HCT116 (cell line): ENCODE data around the gene ZDHHC3. TPM values are rescaled to one million over a fixed set of nuclear protein-coding genes. Genes with fewer than 3 reads are reported as not detected.

ENCODE experiments used
- ATAC-seq: fragments of 200-7000 bp; cut with Tn5 transposase; 2 replicates; pipeline ENCODE4 v1.9.1; 2020; ENCODE audit warnings: mild to moderate bottlenecking, moderate library complexity
- BruUV-seq: library from RNA; stranded (reverse); fragments of 400-500 nt; replicated peaks from 2 replicates; lab custom pipeline; 2021; lab: Mats Ljungman, UMichigan
- CTCF ChIA-PET: fragments of 300-600 bp; sonication (Branson Sonifier 250); formaldehyde crosslinking; loops from one replicate; lab custom pipeline; 2021; ENCODE audit warnings: antibody characterized with exemption; lab: Charles Lee
- POLR2A ChIA-PET: fragments of 300-600, 350-600 bp; sonication (Branson Sonifier 250); formaldehyde crosslinking; loops from one replicate; lab custom pipeline; 2021; ENCODE audit warnings: antibody characterized with exemption; lab: Charles Lee
- RAD21 ChIA-PET, 2 experiments: fragments of 300-600 bp; sonication (Branson Sonifier 250); formaldehyde crosslinking; loops; one replicate each; lab custom pipeline; 2023; ENCODE audit warnings: low total read pairs in 2 of 2; ENCODE audit not compliant: uncharacterized antibody in 2 of 2, unreplicated experiment in 2 of 2, low non-redundant PET in 1 of 2; lab: Charles Lee
- DNase-seq: peaks from one replicate; pipeline ENCODE4 v3.0.0-alpha.2; 2010; ENCODE audit warnings: low read depth, low spot score
- H2AFZ ChIP-seq: fragments of 200-600 bp; shearing (Covaris generic), sonication (generic); 2 replicates; pipeline ENCODE4 v1.6.1; 2017; ENCODE audit warnings: low read depth, mixed run types, mixed read lengths, antibody characterized with exemption, low read length; ENCODE audit not compliant: poor library complexity, severe bottlenecking
- H3K27ac ChIP-seq: 2 replicates; pipeline ENCODE4 v1.5.1; 2012; ENCODE audit warnings: low read depth, low read length
- H3K27me3 ChIP-seq: fragments of 200-600 bp; sonication (generic); 2 replicates; pipeline ENCODE4 v1.6.1; 2016; ENCODE audit warnings: mixed run types, low read length, mixed read lengths; ENCODE audit not compliant: insufficient read depth
- H3K36me3 ChIP-seq, 2 experiments: fragments of 200-500 bp in 1 of 2; fragments of 200-600 bp in 1 of 2; sonication (Bioruptor generic) in 1 of 2; sonication (generic) in 1 of 2; 2 replicates each; pipeline versions ENCODE4 v1.5.1 to v1.6.1; 2014 to 2016; ENCODE audit warnings: low read length in 2 of 2, inconsistent platforms in 1 of 2, mixed read lengths in 1 of 2, mixed run types in 1 of 2; ENCODE audit not compliant: insufficient read depth in 2 of 2, control insufficient read depth in 1 of 2
- H3K4me1 ChIP-seq, 2 experiments: fragments of 200-600 bp in 1 of 2; sonication (generic) in 1 of 2; 2 replicates each; pipeline versions ENCODE4 v1.5.1 to v1.6.1; 2012 to 2017; ENCODE audit warnings: low read length in 2 of 2, inconsistent platforms in 1 of 2, mild to moderate bottlenecking in 1 of 2, mixed read lengths in 1 of 2, mixed run types in 1 of 2, moderate library complexity in 1 of 2; ENCODE audit not compliant: insufficient read depth in 2 of 2, control insufficient read depth in 1 of 2
- H3K4me2 ChIP-seq: fragments of 200-600 bp; sonication (generic); 2 replicates; pipeline ENCODE4 v1.6.1; 2017; ENCODE audit warnings: mixed run types, low read length, mixed read lengths
- H3K4me3 ChIP-seq, 2 experiments: fragments of 200-600 bp in 1 of 2; sonication (generic) in 1 of 2; replicated peaks in 1 of 2; 2 replicates each; pipeline ENCODE4 v1.5.1; 2011 to 2016; ENCODE audit warnings: low read length in 2 of 2, control low read depth in 1 of 2, low read depth in 1 of 2, mild to moderate bottlenecking in 1 of 2, mixed read lengths in 1 of 2, mixed run types in 1 of 2
- H3K79me2 ChIP-seq: fragments of 200-600 bp; sonication (generic); 2 replicates; pipeline ENCODE4 v1.6.1; 2017; ENCODE audit warnings: mild to moderate bottlenecking, mixed run types, low read length, moderate library complexity, mixed read lengths; ENCODE audit not compliant: insufficient read depth
- H3K9ac ChIP-seq: fragments of 200-600 bp; sonication (generic); 2 replicates; pipeline ENCODE4 v1.6.1; 2016; ENCODE audit warnings: low read length, mixed read lengths
- H3K9me2 ChIP-seq: fragments of 200-600 bp; sonication (generic), shearing (Covaris generic); 2 replicates; pipeline ENCODE4 v1.6.1; 2017; ENCODE audit warnings: mixed run types, mild to moderate bottlenecking, moderate library complexity; ENCODE audit not compliant: insufficient read depth
- H3K9me3 ChIP-seq, 2 experiments: fragments of 200-500 bp in 1 of 2; fragments of 200-600 bp in 1 of 2; sonication (Bioruptor generic) in 1 of 2; sonication (generic) in 1 of 2; 2 replicates each; pipeline ENCODE4 v1.6.1; 2014 to 2017; ENCODE audit warnings: low read length in 2 of 2, mixed read lengths in 2 of 2, inconsistent platforms in 1 of 2, low read depth in 1 of 2, mild to moderate bottlenecking in 1 of 2, mixed run types in 1 of 2, moderate library complexity in 1 of 2; ENCODE audit not compliant: control insufficient read depth in 1 of 2, insufficient read depth in 1 of 2
- H4K20me1 ChIP-seq: fragments of 200-600 bp; sonication (generic), shearing (Covaris generic); 2 replicates; pipeline ENCODE4 v1.6.1; 2017; ENCODE audit warnings: mixed run types, mild to moderate bottlenecking, moderate library complexity; ENCODE audit not compliant: insufficient read depth
- CBX3 ChIP-seq: IDR thresholded peaks from 2 replicates; pipeline ENCODE4 v1.6.1; 2012; ENCODE audit warnings: low read depth
- EGR1 ChIP-seq: IDR thresholded peaks from 2 replicates; pipeline ENCODE4 v1.6.1; 2012; ENCODE audit warnings: low read depth
- ELF1 ChIP-seq: IDR thresholded peaks from 2 replicates; pipeline ENCODE4 v1.6.1; 2012; ENCODE audit warnings: low read depth, borderline replicate concordance
- EZH2 ChIP-seq: fragments of 200-600 bp; sonication (generic); IDR thresholded peaks from 2 replicates; pipeline ENCODE4 v1.6.1; 2017; ENCODE audit warnings: antibody characterized with exemption, mixed run types
- EZH2phosphoT487 ChIP-seq: fragments of 200-600 bp; IDR thresholded peaks from 2 replicates; pipeline ENCODE4 v1.6.1; 2018; ENCODE audit warnings: antibody characterized with exemption, borderline replicate concordance
- FOSL1 ChIP-seq: IDR thresholded peaks from 2 replicates; pipeline ENCODE4 v1.6.1; 2012; ENCODE audit warnings: low read depth
- JUND ChIP-seq: IDR thresholded peaks from 2 replicates; pipeline ENCODE4 v1.6.1; 2012
- POLR2A ChIP-seq: IDR thresholded peaks from 2 replicates; pipeline ENCODE4 v1.7.0; 2011; ENCODE audit warnings: borderline replicate concordance; ENCODE audit not compliant: insufficient read depth, insufficient read length; ENCODE audit errors: extremely low read depth
- POLR2AphosphoS5 ChIP-seq: IDR thresholded peaks from 2 replicates; pipeline ENCODE4 v1.6.1; 2011; ENCODE audit warnings: mild to moderate bottlenecking, low read depth, low read length, moderate library complexity
- RAD21 ChIP-seq: IDR thresholded peaks from 2 replicates; pipeline ENCODE4 v1.6.1; 2012; ENCODE audit warnings: low read depth, mild to moderate bottlenecking
- SIN3A ChIP-seq: IDR thresholded peaks from 2 replicates; pipeline ENCODE4 v1.6.1; 2012; ENCODE audit warnings: low read depth
- SP1 ChIP-seq: IDR thresholded peaks from 2 replicates; pipeline ENCODE4 v1.6.1; 2012; ENCODE audit warnings: low read depth
- SRF ChIP-seq: IDR thresholded peaks from 2 replicates; pipeline ENCODE4 v1.6.1; 2012; ENCODE audit warnings: low read depth
- TCF7L2 ChIP-seq: IDR thresholded peaks from 2 replicates; pipeline ENCODE4 v1.7.0; 2011; ENCODE audit warnings: borderline replicate concordance, inconsistent platforms; ENCODE audit not compliant: insufficient read depth, insufficient read length; ENCODE audit errors: extremely low read depth
- YY1 ChIP-seq: IDR thresholded peaks from 2 replicates; pipeline ENCODE4 v1.6.1; 2011; ENCODE audit warnings: low read length, low read depth, moderate library complexity, mild to moderate bottlenecking; ENCODE audit not compliant: insufficient replicate concordance; ENCODE audit errors: extremely low read depth
- ZFX ChIP-seq: fragments of 450-650 bp; IDR thresholded peaks from 2 replicates; pipeline ENCODE4 v1.6.1; 2017
- intact Hi-C: fragments of 100-400 bp; cut with micrococcal nuclease; formaldehyde crosslinking; loops from 2 replicates; pipeline ENCODE4 v1.10.0; 2022
- total RNA-seq: library from RNA; stranded (reverse); gene quantifications from one replicate; pipeline ENCODE4 v1.2.1, GENCODE V29; 2021; ENCODE audit not compliant: unreplicated experiment
- TF ChIP-seq, protein P1 (sequence below): IDR thresholded peaks from 2 replicates; pipeline ENCODE4 v1.6.1; 2012; ENCODE audit warnings: low read depth
- TF ChIP-seq, protein P2 (sequence below): IDR thresholded peaks from 2 replicates; pipeline ENCODE4 v1.6.1; 2012
- TF ChIP-seq, protein P3 (sequence below): IDR thresholded peaks from 2 replicates; pipeline ENCODE4 v1.6.1; 2012

ZDHHC3 gene
- total RNA-seq, 1 experiment from 2014 or later, result 61.1 TPM

DNA sequence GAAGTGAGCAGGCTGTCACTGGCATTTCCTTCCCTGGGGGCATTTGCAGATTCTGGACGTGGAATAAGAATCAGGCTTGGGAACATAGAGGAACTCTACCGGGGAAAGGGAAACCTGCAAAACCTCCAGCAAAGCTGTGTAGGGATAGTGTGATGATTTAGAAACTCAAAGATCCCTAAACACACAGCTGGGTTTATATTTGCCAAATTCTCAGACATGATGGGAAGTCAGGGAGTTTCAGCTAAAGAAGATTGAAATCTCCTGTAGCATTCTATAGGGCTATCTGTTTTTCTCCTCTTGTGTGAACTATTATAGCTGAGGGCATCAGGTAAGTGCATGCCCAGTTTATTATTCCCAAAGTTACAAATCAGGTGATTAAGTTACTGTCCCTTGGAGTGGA lies 40.9 kb upstream of the ZDHHC3 start (continued):
- TF ChIP-seq, protein P1, sequence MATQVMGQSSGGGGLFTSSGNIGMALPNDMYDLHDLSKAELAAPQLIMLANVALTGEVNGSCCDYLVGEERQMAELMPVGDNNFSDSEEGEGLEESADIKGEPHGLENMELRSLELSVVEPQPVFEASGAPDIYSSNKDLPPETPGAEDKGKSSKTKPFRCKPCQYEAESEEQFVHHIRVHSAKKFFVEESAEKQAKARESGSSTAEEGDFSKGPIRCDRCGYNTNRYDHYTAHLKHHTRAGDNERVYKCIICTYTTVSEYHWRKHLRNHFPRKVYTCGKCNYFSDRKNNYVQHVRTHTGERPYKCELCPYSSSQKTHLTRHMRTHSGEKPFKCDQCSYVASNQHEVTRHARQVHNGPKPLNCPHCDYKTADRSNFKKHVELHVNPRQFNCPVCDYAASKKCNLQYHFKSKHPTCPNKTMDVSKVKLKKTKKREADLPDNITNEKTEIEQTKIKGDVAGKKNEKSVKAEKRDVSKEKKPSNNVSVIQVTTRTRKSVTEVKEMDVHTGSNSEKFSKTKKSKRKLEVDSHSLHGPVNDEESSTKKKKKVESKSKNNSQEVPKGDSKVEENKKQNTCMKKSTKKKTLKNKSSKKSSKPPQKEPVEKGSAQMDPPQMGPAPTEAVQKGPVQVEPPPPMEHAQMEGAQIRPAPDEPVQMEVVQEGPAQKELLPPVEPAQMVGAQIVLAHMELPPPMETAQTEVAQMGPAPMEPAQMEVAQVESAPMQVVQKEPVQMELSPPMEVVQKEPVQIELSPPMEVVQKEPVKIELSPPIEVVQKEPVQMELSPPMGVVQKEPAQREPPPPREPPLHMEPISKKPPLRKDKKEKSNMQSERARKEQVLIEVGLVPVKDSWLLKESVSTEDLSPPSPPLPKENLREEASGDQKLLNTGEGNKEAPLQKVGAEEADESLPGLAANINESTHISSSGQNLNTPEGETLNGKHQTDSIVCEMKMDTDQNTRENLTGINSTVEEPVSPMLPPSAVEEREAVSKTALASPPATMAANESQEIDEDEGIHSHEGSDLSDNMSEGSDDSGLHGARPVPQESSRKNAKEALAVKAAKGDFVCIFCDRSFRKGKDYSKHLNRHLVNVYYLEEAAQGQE, result no peak
- no peak for TF ChIP-seq EZH2phosphoT487

DNA sequence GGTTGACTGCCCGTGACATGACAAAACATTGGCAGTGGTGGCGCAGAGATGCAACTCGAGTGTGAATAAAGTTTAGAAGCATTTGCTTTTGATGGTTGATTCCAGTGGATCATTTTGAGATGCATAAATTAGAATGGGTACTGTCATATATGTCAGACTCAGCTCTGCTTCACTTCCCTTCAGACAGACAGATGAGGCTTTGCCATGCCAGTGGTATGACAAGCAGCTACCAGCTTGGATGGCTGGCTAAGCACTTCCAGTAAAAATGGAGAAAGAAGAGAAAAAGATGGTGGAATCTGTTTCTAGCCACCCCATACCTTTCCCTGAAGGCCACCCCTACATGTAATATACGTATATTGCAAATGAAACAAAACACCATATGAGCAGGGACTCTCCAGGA lies 36.6 kb upstream of the ZDHHC3 start:
- RAD21 ChIA-PET, result no interaction called here
- POLR2A ChIA-PET, result no interaction called here
- intact Hi-C loops, result no loop called here

More for the DNA sequence above, 36.6 kb upstream of the ZDHHC3 start:
- Histone ChIP-seq H3K79me2 (no peaks in the 10 kb centered on the region), H3K9me2 (no peaks in the 10 kb centered on the region), H3K9me3 (no peaks in the 10 kb centered on the region), H3K9ac (no peak overlapping the region), H3K4me1 (no peaks in the 10 kb centered on the region), H3K36me3 (peaks cover 11 to 13% of the 10 kb centered on the region in 2 experiments; a peak in 2 of 4 replicates), H3K4me3 (no peak overlapping the region)
- BruUV-seq, result no TSS peak
- CTCF ChIA-PET, result no interaction called here
- no peak for TF ChIP-seq ELF1
- no peak for TF ChIP-seq YY1
- TF ChIP-seq, protein P2, sequence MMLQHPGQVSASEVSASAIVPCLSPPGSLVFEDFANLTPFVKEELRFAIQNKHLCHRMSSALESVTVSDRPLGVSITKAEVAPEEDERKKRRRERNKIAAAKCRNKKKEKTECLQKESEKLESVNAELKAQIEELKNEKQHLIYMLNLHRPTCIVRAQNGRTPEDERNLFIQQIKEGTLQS, result no peak
- TF ChIP-seq JUND, result no peak
- no peak for TF ChIP-seq SRF
- no peak for TF ChIP-seq EZH2phosphoT487
- TF ChIP-seq SP1, result no peak
- TF ChIP-seq CBX3, result no peak
- TF ChIP-seq, protein P3, sequence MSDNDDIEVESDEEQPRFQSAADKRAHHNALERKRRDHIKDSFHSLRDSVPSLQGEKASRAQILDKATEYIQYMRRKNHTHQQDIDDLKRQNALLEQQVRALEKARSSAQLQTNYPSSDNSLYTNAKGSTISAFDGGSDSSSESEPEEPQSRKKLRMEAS, result no peak
- no peak for TF ChIP-seq EZH2
- no peak for TF ChIP-seq POLR2A
- TF ChIP-seq FOSL1, result no peak
- TF ChIP-seq ZFX, result no peak
- TF ChIP-seq RAD21, result no peak
- TF ChIP-seq, protein P1, result no peak
- TF ChIP-seq TCF7L2, result no peak
- TF ChIP-seq EGR1, result no peak
- no peak for TF ChIP-seq POLR2AphosphoS5
- TF ChIP-seq SIN3A, result no peak
- TF ChIP-seq, all 23 proteins: peak for 0
- DNase-seq (no peak), ATAC-seq (no peak)
- Histone ChIP-seq H4K20me1 (no peaks in the 10 kb centered on the region), H2AFZ (no peak overlapping the region), H3K27ac (no peak overlapping the region), H3K4me2 (no peak overlapping the region), H3K27me3 (no peaks in the 10 kb centered on the region)
